ENCODE data around the gene FTSJ1.
A peak's percentile ranks its signal among the peaks of the same experiment; 100 is the strongest.

FTSJ1 gene

DNA sequence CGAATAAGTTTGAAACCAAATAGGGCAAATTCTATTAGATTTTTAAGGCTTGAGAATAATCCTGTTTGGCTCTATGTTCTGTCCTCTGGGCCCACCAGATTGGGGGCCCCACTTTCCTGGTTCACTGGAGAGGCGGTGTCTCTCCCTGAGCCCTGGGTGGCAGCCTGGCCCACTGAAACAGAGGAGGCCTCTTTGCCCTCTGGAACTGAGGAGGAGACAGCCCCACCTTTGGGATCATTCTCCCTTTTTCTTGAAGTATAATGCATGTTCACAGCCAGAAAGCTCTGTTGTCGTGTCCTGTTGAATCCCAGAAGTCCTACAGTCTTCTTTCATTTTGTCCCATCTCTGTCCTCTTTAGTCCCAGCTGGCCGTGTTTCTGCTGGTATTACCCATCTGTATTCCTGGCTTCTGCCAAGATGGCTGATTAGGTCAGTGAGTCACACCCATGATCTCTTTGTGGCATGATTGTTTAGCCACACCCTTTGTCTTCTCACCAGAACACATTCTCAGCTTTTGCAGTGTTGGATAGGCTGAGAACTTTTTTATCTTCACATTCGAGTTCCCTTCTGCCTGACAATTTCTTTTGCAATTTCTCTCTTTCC lies 55.5 kb downstream of the FTSJ1 start:
- peak; percentile 65 for DNase-seq

DNA sequence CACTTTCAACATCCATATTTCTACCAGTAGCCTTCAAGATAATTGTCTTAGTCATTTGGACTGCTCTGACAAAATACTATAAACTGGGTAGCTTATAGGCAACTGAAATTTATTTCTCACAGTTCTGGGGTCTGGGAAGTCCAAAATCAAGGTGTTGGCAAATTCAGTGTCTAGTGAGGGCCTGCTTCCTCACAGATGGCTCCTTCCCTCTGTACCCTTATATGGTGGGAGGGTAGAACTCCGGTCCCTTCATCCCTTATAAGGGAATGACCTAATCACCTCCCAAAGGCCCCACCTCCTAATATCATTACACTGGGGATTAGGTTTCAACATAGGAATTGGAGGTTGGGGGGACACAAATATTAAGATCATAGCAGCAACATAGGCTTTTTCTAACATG lies 56.2 kb downstream of the FTSJ1 start:
- no peak for DNase-seq

DNA sequence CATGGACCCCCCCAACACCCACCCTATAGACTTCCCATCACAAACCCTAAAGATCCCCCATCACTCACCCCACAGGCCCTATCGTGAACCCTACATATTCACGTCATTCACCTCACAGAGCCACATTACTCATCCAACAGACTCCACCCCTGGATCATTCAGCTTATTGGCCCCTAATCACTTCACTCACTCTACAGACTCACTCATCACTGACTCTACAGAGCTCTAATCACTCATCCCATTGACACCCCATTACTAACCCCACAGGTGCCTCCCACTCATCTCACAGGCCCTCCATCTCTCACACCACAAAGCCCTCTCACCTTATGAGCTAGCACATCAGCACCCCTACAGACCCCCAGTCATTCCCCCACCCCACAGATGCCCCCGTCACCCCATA lies 57.2 kb downstream of the FTSJ1 start:
- no peak for DNase-seq
